ENCODE measurements around the gene TARDBP.
"Not testable (repeated sequence)": the region's sequence is repeated elsewhere in the genome, so short reads cannot be mapped to it uniquely, and the experiment has no call there.

The TARDBP gene

GRCh38 chr1:11042995-11043874 lies 30.8 kb downstream of the TARDBP start:
- DNase-seq (ENCODE audit: low read depth), result no peak

- no peak for DNase-seq (ENCODE audit: low read depth)
Measured at GRCh38 chr1:11044086-11044848, 31.8 kb downstream of the TARDBP start.

- DNase-seq (ENCODE audit: low read depth), result no peak
Measured at GRCh38 chr1:11044849-11045427, 32.5 kb downstream of the TARDBP start.

- DNase-seq (ENCODE audit: low read depth), result no peak
Measured at GRCh38 chr1:11045428-11046269, 33.2 kb downstream of the TARDBP start.

- DNase-seq (ENCODE audit: low read depth), result no peak
Measured at GRCh38 chr1:11046270-11046566, 33.8 kb downstream of the TARDBP start.

GRCh38 chr1:11046625-11047365 lies 34.3 kb downstream of the TARDBP start, which contains the start of gene MASP2:
TSS of gene MASP2 (minus strand) at chr1:11047239. CDS start at chr1:11047207, 32 bp downstream.
- DNase-seq (ENCODE audit: low read depth), result no peak

GRCh38 chr1:11051121-11051520 lies 38.7 kb downstream of the TARDBP start:
- not testable (repeated sequence) for DNase-seq (ENCODE audit: low read depth)

GRCh38 chr1:11051781-11052511 lies 39.5 kb downstream of the TARDBP start:
- DNase-seq (ENCODE audit: low read depth), result no peak

GRCh38 chr1:11052839-11053757 lies 40.6 kb downstream of the TARDBP start:
- no peak for DNase-seq (ENCODE audit: low read depth)

GRCh38 chr1:11053758-11054137 lies 41.3 kb downstream of the TARDBP start:
- DNase-seq (ENCODE audit: low read depth), result no peak

GRCh38 chr1:11054181-11054580 lies 41.7 kb downstream of the TARDBP start:
- no peak for DNase-seq (ENCODE audit: low read depth)

GRCh38 chr1:11054666-11055065 lies 42.2 kb downstream of the TARDBP start:
- no peak for DNase-seq (ENCODE audit: low read depth)

GRCh38 chr1:11055676-11056075 lies 43.2 kb downstream of the TARDBP start:
- DNase-seq (ENCODE audit: low read depth), result no peak

- no peak for DNase-seq (ENCODE audit: low read depth)
Measured at GRCh38 chr1:11056504-11056903, 44.0 kb downstream of the TARDBP start.

- DNase-seq (ENCODE audit: low read depth), result no peak
Measured at GRCh38 chr1:11057477-11057876, 45.0 kb downstream of the TARDBP start.

GRCh38 chr1:11058026-11058425 lies 45.6 kb downstream of the TARDBP start:
- no peak for DNase-seq (ENCODE audit: low read depth)

- DNase-seq (ENCODE audit: low read depth), result no peak
Measured at GRCh38 chr1:11058595-11059154, 46.2 kb downstream of the TARDBP start.

- DNase-seq (ENCODE audit: low read depth), result no peak
Measured at GRCh38 chr1:11059155-11059967, 46.9 kb downstream of the TARDBP start.
